ENCODE results near the gene BORCS6. TPM values are rescaled to one million over a fixed set of nuclear protein-coding genes. Genes with fewer than 3 reads are reported as not detected.

BORCS6 gene
- total and polyA plus RNA-seq, 4 donors: 4.1 to 6.8 (median 5.7) TPM

DNA sequence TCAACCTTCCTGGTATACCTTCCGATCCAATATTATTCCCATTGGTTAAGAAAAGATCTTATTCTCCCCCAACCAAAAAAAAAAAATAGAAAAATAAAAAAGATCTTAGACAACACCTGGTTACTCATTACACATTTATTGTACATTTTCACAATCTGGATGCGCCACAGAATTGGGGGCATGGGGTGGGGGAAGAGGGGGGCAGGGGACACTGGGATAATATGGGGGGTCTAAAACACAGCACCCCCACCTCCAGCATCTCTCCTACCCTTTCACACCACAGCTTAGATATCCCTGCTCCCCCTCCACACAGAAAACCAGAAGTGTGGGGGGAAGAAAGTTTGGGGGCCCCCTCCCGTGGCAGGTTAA is 31.0 kb downstream of the BORCS6 start:
- Histone ChIP-seq H3K9me3 (ENCODE audit: control insufficient read depth in 4 of 4, low read length in 3 of 4) (no peaks in the 10 kb centered on the region), H3K36me3 (ENCODE audit: control insufficient read depth in 4 of 4, insufficient read depth in 3 of 4, low read depth in 1 of 4, low read length in 3 of 4) (peaks cover 2 to 10% (median 6%) of the 10 kb centered on the region in 4 donors), H3K4me3 (ENCODE audit: low read depth in 1 of 3, low read length in 3 of 3) (no peak overlapping the region), H3K4me1 (ENCODE audit: control insufficient read depth in 4 of 4, insufficient read depth in 4 of 4, low read length in 3 of 4) (peaks cover 10 to 56% (median 38%) of the 10 kb centered on the region in 4 donors), H3K9ac (ENCODE audit: low read depth in 1 of 2, low read length in 2 of 2) (no peak overlapping the region), H3K27ac (ENCODE audit: low read depth in 1 of 2, low read length in 2 of 2) (no peak overlapping the region), H3K27me3 (ENCODE audit: control insufficient read depth in 4 of 4, insufficient read depth in 4 of 4, low read length in 3 of 4) (no peaks in the 10 kb centered on the region)
- no peak for TF ChIP-seq TAF1 (conservative IDR thresholded peaks at IDR 0.05)
- WGBS: 60% methylated on average over 3 of the region's 3 CpGs
- DNase-seq (ENCODE audit: low spot score): no peak

DNA sequence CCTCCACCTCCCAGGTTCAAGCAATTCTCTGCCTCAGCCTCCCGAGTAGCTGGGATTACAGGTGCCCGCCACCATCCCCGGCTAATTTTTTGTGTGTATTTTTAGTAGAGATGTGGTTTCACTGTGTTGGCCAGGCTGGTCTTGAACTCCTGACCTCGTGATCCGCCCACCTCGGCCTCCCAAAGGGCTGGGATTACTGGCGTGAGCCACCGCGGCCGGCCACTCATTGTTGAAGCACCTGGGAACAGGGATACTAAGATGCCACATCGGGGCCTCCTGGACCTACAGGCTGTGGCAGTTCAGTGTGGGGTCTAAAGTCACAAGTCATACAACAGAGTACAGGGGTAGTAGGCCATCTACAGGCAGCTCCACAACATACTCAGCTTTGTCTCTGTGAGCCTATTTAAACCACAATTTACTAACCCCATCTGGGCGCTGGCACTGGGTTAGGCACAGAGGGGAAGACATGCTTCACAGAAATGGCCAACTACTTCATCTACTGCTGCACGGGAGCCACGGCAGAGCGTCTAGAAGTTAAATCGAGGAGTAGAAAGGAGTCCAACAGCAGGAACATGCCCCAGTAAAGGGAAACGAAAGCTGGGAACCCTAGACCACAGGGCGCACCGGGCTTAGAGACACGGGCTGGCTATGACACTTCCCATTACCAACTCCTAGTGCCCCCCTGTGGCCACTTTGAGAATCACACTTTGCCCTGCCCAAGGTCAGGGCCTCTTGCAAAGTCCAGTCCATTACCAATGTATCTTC is 31.5 kb downstream of the BORCS6 start:
- DNase-seq (ENCODE audit: low spot score): peak; percentile 95
- Histone ChIP-seq H3K9me3 (ENCODE audit: control insufficient read depth in 4 of 4, low read length in 3 of 4) (no peaks in the 10 kb centered on the region), H3K27me3 (ENCODE audit: control insufficient read depth in 4 of 4, insufficient read depth in 4 of 4, low read length in 3 of 4) (no peaks in the 10 kb centered on the region), H3K36me3 (ENCODE audit: control insufficient read depth in 4 of 4, insufficient read depth in 3 of 4, low read depth in 1 of 4, low read length in 3 of 4) (peaks cover 2 to 10% (median 6%) of the 10 kb centered on the region in 4 donors), H3K4me1 (ENCODE audit: control insufficient read depth in 4 of 4, insufficient read depth in 4 of 4, low read length in 3 of 4) (peaks cover 6 to 56% (median 34%) of the 10 kb centered on the region in 4 donors), H3K9ac (ENCODE audit: low read depth in 1 of 2, low read length in 2 of 2) (peak overlapping the region in 1 of 2 donors; percentile 29), H3K27ac (ENCODE audit: low read depth in 1 of 2, low read length in 2 of 2) (peak overlapping the region; percentile 69 to 93), H3K4me3 (ENCODE audit: low read depth in 1 of 3, low read length in 3 of 3) (no peak overlapping the region)
- TF ChIP-seq HNF4G (IDR thresholded peaks at IDR 0.05) (peak; percentile 76), FOXA2 (IDR thresholded peaks at IDR 0.05) (no peak), JUND (IDR thresholded peaks at IDR 0.05) (peak in 1 of 2 donors; percentile 23), GABPA (IDR thresholded peaks at IDR 0.05 in 1 of 2, conservative IDR thresholded peaks at IDR 0.05 in 1 of 2) (no peak), FOXA1 (IDR thresholded peaks at IDR 0.05) (no peak), NR2F2 (IDR thresholded peaks at IDR 0.05) (peak; percentile 93), RXRA (IDR thresholded peaks at IDR 0.05) (peak; percentile 77 to 87), TAF1 (conservative IDR thresholded peaks at IDR 0.05) (peak; percentile 35), YY1 (IDR thresholded peaks at IDR 0.05) (peak; percentile 61), EGR1 (IDR thresholded peaks at IDR 0.05; ENCODE audit: low read depth in 2 of 2) (no peak), RAD21 (IDR thresholded peaks at IDR 0.05) (peak; percentile 89 to 90), HNF4A (conservative IDR thresholded peaks at IDR 0.05) (peak; percentile 82 to 94), SP1 (IDR thresholded peaks at IDR 0.05) (peak; percentile 78)
- TF ChIP-seq, protein P1, sequence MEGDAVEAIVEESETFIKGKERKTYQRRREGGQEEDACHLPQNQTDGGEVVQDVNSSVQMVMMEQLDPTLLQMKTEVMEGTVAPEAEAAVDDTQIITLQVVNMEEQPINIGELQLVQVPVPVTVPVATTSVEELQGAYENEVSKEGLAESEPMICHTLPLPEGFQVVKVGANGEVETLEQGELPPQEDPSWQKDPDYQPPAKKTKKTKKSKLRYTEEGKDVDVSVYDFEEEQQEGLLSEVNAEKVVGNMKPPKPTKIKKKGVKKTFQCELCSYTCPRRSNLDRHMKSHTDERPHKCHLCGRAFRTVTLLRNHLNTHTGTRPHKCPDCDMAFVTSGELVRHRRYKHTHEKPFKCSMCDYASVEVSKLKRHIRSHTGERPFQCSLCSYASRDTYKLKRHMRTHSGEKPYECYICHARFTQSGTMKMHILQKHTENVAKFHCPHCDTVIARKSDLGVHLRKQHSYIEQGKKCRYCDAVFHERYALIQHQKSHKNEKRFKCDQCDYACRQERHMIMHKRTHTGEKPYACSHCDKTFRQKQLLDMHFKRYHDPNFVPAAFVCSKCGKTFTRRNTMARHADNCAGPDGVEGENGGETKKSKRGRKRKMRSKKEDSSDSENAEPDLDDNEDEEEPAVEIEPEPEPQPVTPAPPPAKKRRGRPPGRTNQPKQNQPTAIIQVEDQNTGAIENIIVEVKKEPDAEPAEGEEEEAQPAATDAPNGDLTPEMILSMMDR (IDR thresholded peaks at IDR 0.05; ENCODE audit: low read depth, low read length, missing input control): peak; percentile 98
- TF ChIP-seq, protein P2, sequence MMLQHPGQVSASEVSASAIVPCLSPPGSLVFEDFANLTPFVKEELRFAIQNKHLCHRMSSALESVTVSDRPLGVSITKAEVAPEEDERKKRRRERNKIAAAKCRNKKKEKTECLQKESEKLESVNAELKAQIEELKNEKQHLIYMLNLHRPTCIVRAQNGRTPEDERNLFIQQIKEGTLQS (IDR thresholded peaks at IDR 0.05): no peak
- TF ChIP-seq, protein P3, sequence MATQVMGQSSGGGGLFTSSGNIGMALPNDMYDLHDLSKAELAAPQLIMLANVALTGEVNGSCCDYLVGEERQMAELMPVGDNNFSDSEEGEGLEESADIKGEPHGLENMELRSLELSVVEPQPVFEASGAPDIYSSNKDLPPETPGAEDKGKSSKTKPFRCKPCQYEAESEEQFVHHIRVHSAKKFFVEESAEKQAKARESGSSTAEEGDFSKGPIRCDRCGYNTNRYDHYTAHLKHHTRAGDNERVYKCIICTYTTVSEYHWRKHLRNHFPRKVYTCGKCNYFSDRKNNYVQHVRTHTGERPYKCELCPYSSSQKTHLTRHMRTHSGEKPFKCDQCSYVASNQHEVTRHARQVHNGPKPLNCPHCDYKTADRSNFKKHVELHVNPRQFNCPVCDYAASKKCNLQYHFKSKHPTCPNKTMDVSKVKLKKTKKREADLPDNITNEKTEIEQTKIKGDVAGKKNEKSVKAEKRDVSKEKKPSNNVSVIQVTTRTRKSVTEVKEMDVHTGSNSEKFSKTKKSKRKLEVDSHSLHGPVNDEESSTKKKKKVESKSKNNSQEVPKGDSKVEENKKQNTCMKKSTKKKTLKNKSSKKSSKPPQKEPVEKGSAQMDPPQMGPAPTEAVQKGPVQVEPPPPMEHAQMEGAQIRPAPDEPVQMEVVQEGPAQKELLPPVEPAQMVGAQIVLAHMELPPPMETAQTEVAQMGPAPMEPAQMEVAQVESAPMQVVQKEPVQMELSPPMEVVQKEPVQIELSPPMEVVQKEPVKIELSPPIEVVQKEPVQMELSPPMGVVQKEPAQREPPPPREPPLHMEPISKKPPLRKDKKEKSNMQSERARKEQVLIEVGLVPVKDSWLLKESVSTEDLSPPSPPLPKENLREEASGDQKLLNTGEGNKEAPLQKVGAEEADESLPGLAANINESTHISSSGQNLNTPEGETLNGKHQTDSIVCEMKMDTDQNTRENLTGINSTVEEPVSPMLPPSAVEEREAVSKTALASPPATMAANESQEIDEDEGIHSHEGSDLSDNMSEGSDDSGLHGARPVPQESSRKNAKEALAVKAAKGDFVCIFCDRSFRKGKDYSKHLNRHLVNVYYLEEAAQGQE (IDR thresholded peaks at IDR 0.05): no peak
- TF ChIP-seq, protein P4, sequence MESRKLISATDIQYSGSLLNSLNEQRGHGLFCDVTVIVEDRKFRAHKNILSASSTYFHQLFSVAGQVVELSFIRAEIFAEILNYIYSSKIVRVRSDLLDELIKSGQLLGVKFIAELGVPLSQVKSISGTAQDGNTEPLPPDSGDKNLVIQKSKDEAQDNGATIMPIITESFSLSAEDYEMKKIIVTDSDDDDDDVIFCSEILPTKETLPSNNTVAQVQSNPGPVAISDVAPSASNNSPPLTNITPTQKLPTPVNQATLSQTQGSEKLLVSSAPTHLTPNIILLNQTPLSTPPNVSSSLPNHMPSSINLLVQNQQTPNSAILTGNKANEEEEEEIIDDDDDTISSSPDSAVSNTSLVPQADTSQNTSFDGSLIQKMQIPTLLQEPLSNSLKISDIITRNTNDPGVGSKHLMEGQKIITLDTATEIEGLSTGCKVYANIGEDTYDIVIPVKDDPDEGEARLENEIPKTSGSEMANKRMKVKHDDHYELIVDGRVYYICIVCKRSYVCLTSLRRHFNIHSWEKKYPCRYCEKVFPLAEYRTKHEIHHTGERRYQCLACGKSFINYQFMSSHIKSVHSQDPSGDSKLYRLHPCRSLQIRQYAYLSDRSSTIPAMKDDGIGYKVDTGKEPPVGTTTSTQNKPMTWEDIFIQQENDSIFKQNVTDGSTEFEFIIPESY (IDR thresholded peaks at IDR 0.05): no peak
- TF ChIP-seq, protein P5, sequence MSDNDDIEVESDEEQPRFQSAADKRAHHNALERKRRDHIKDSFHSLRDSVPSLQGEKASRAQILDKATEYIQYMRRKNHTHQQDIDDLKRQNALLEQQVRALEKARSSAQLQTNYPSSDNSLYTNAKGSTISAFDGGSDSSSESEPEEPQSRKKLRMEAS (IDR thresholded peaks at IDR 0.05): peak; percentile 32
- WGBS: 33% methylated on average over 20 of the region's 20 CpGs

Measured in liver (tissue), 9 donors.